Measurements from ENCODE around the gene EGFLAM. TPM values are rescaled to one million over a fixed set of nuclear protein-coding genes. Genes with fewer than 3 reads are reported as not detected.
A peak's percentile ranks its signal among the peaks of the same experiment; 100 is the strongest.

The EGFLAM gene
- total and polyA plus RNA-seq, 11 donors, result 4.7 to 19.4 (median 8.0) TPM

DNA sequence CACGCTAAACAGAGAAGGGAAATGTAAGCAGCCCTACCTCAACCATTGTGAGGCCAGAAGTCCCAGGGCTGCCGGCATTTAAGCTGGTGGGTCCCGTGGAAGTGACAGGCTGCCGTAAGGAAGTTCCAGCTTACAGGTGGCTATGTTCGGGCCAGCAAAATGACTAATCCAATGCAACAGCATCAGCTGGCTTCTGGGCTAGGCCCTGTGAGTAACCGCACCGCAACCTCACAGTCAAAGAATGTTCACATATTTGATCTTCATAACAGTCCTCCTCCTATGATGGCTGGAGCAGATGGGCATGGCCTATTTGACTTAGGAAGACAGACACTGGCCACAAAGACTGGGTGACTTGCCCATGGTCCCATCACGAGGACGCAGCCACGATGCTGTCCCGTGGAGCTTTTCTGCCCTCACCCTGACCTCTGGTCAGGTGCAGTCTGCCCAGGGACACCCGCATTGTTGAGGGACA, 209.9 kb downstream of the EGFLAM start:
- peak in 1 of 5 donors; percentile 57 for DNase-seq
- TF ChIP-seq POLR2A (IDR thresholded peaks at IDR 0.05), result no peak
- TF ChIP-seq, protein P1, sequence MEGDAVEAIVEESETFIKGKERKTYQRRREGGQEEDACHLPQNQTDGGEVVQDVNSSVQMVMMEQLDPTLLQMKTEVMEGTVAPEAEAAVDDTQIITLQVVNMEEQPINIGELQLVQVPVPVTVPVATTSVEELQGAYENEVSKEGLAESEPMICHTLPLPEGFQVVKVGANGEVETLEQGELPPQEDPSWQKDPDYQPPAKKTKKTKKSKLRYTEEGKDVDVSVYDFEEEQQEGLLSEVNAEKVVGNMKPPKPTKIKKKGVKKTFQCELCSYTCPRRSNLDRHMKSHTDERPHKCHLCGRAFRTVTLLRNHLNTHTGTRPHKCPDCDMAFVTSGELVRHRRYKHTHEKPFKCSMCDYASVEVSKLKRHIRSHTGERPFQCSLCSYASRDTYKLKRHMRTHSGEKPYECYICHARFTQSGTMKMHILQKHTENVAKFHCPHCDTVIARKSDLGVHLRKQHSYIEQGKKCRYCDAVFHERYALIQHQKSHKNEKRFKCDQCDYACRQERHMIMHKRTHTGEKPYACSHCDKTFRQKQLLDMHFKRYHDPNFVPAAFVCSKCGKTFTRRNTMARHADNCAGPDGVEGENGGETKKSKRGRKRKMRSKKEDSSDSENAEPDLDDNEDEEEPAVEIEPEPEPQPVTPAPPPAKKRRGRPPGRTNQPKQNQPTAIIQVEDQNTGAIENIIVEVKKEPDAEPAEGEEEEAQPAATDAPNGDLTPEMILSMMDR (IDR thresholded peaks at IDR 0.05), result no peak
- no peak overlapping the region for H3K4me3 ChIP-seq

DNA sequence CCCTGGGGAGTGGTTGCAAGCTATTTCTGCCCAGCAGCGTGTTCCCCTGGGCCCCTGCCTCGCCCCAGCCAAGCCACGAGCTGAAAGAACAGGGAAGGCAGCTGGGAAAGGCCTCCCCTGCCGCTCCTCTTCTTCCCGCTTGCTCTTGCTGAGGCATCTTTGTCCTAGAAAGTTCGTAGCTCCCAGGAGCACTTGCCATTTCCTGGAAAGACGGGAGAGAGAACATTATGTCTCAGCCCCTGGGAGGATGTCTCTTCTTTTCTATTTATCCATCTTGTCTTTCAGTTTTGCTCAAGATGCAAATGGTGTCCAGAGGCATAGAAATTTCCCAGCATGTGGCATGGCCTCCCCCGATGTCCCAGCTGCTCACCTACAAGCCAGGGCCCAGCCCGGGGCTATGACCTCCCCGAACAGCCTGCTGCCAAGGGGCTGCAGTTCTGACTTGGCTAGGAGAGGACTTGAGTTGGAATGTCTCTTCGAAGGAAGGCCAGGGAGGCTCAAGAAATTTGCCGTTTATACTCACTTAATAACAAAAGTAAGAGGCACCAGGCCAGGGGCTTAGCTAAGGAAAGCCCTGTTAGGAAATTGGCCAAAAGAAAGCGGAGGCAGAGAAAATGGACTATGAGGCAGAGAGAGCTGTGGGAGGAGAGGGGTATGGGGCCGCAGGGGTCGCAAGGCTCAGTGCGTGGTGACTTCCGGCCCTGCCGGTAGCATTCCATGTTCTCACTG, 210.8 kb downstream of the EGFLAM start:
- Histone ChIP-seq H3K9me3 (no peaks in the 10 kb centered on the region), H3K27me3 (peaks cover 0 to 47% (median 0%) of the 10 kb centered on the region in 9 donors), H3K4me1 (peaks cover 11 to 75% (median 56%) of the 10 kb centered on the region in 12 donors), H3K36me3 (no peaks in the 10 kb centered on the region), H3K27ac (peak overlapping the region; percentile 62 to 88 (median 79)), H3K4me3 (peak overlapping the region in 4 of 12 donors; percentile 7 to 21 (median 12))
- peak; percentile 62 to 87 (median 83) for DNase-seq
- TF ChIP-seq, protein P1 (IDR thresholded peaks at IDR 0.05), result no peak
- no peak for TF ChIP-seq POLR2A (IDR thresholded peaks at IDR 0.05)
- ATAC-seq, result peak; percentile 5 to 35 (median 24)
- intact Hi-C loops (cut with DNase I), result loop anchor here in 1 of 10 donors (2.0 kb wide), 1 partner anchor 86 kb away; no protein-coding TSS in a partner anchor
- WGBS, 4 donors, result 60 to 65% (median 64%) methylated on average over 18 of the region's 18 CpGs

More for the DNA sequence above, 209.9 kb downstream of the EGFLAM start:
- Histone ChIP-seq H3K27me3 (peaks cover 0 to 51% (median 0%) of the 10 kb centered on the region in 9 donors), H3K9me3 (no peaks in the 10 kb centered on the region), H3K36me3 (no peaks in the 10 kb centered on the region), H3K4me1 (peaks cover 17 to 82% (median 64%) of the 10 kb centered on the region in 12 donors), H3K27ac (peak overlapping the region; percentile 62 to 88 (median 80))
- peak in 1 of 4 donors; percentile 44 for ATAC-seq
- intact Hi-C loops (cut with DNase I), result loop anchor here in 1 of 10 donors (2.0 kb wide), 1 partner anchor 87 kb away; no protein-coding TSS in a partner anchor
- WGBS, 4 donors, result 65 to 85% (median 80%) methylated on average over 12 of the region's 12 CpGs

DNA sequence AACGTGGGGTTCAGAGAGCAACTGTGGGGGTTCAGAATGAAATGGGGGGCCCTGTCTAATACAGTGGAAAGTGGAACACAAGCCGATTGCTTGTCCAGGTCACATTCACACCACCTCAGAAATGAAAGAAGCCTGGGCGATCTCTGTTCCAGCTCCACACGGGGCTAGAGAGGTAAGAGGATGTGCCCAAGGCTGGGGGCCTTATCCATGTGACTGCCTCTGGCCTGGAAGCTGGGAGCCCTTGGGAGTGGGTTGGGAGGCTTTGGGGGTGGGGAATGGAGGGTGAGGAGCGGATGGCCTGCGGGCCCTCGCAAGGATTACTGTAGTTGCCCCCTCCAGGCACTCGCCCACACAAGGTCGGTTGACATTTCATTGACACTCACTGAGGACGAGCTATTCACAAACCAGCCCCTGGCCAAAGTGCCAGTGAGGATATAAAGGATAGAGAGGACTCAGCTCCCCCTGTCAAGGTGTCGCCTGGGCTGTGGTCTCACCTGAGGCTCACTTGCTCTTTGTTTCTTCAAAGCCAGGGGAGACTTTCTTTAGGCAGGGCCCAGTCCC, 211.4 kb downstream of the EGFLAM start:
- 88 to 93% (median 91%) methylated on average over 11 of the region's 11 CpGs for WGBS, 4 donors
- H3K9me3 ChIP-seq, result no peaks in the 10 kb centered on the region
- peaks cover 11 to 69% (median 50%) of the 10 kb centered on the region in 12 donors for H3K4me1 ChIP-seq
- H3K27ac ChIP-seq, result peak overlapping the region; percentile 46 to 85 (median 70)
- TF ChIP-seq, protein P1 (IDR thresholded peaks at IDR 0.05), result no peak
- no peak for TF ChIP-seq POLR2A (IDR thresholded peaks at IDR 0.05)
- H3K27me3 ChIP-seq, result peaks cover 0 to 47% (median 0%) of the 10 kb centered on the region in 9 donors
- ATAC-seq (no peak), DNase-seq (no peak)
- no peaks in the 10 kb centered on the region for H3K36me3 ChIP-seq
- no peak overlapping the region for H3K4me3 ChIP-seq
- intact Hi-C loops (cut with DNase I), result loop anchor here in 1 of 10 donors (2.0 kb wide), 1 partner anchor 85 kb away; no protein-coding TSS in a partner anchor

DNA sequence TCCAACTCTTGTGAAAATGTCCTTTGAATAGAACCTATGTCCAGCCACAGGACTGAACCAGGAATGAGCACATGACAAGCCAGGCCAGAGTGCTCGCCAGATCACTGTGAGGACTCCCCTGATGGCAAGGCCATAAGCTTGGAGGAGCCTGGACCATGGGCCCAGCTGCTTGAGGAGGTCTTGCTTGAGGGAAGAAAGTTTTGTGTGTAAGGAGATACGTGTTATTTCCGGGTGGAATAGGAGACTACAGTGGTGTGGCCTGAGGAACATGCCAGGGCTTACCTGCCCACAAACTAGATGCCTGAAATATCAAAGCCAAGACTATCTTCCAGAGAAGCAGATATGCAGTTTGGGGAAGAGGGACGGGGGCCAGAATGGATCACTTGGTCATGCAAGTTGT, 213.3 kb downstream of the EGFLAM start:
- H3K36me3 ChIP-seq, result peaks cover 0 to 3% (median 0%) of the 10 kb centered on the region in 9 donors
- peaks cover 0 to 38% (median 0%) of the 10 kb centered on the region in 9 donors for H3K27me3 ChIP-seq
- TF ChIP-seq, protein P1 (IDR thresholded peaks at IDR 0.05), result no peak
- TF ChIP-seq POLR2A (IDR thresholded peaks at IDR 0.05), result no peak
- 97 to 98% (median 98%) methylated on average over 4 of the region's 4 CpGs for WGBS, 4 donors
- intact Hi-C loops (cut with DNase I), result no loop called here
- no peak overlapping the region for H3K27ac ChIP-seq
- H3K4me3 ChIP-seq, result no peak overlapping the region
- ATAC-seq, result no peak
- no peak for DNase-seq
- peaks cover 11 to 50% (median 32%) of the 10 kb centered on the region in 12 donors for H3K4me1 ChIP-seq
- no peaks in the 10 kb centered on the region for H3K9me3 ChIP-seq

Measured in heart left ventricle (tissue), 16 donors.